Measurements from ENCODE around the gene ACVRL1.

The ACVRL1 gene

DNA sequence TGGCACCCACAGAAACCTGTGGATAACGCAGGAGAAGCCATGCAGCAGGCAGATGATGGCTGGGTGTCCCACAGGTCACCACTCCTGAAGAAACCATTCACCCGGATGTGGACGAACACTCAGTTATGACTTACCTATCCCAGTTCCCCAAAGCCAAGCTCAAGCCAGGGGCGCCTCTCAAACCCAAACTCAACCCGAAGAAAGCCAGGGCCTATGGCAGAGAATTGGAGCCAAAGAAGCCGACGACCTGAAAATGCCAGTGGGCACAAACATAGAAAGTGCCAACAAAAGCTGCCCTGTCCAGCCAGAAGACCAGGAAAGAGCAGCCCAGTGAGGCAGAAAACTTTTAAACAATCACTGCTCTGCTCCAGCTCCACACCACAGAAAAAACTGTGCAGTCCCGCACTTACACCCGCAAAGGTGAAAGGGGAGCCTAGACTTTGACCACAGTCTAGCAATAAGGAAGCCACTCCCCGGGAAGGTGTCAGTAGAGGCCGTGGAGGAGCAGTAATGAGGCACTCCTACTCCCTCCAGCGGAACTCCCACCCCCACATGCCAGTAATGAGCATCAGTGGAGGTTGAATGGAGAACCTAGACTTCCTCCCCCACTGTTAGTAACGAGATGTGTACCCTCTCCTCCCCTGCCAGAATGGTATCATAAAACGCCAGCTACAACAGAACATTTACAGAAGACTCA is 6.0 kb upstream of the ACVRL1 start:
- Mint-ChIP-seq H3K36me3 (ENCODE audit: low read depth) (no peaks in the 10 kb centered on the region), H3K27me3 (ENCODE audit: low read depth) (peaks cover 24% of the 10 kb centered on the region), H3K9me3 (no peaks in the 10 kb centered on the region), H3K4me3 (no peak overlapping the region), H3K4me1 (ENCODE audit: low read depth) (peaks cover 3% of the 10 kb centered on the region), H3K27ac (no peak overlapping the region)

DNA sequence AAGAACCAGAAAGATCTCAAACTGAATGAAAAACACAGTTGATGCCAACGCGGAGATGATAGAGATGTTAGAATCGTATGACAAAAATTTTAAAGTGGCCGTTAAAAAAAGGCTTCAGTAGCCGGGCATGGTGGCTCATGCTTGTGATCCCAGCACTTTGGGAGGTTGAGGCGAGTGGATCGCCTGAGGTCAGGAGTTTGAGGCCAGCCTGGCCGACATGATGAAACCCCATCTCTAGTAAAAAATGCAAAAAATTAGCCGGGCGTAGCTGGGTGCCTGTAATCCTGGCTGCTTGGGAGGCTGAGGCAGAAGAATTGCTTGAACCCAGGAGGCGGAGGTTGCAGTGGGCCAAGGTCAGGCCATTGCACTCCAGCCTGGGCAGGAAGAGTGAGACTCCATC is 5.4 kb upstream of the ACVRL1 start:
- H3K4me3 Mint-ChIP-seq, result no peak overlapping the region
- no peaks in the 10 kb centered on the region for H3K36me3 Mint-ChIP-seq (ENCODE audit: low read depth)
- no peaks in the 10 kb centered on the region for H3K9me3 Mint-ChIP-seq
- peaks cover 3% of the 10 kb centered on the region for H3K4me1 Mint-ChIP-seq (ENCODE audit: low read depth)
- peaks cover 29% of the 10 kb centered on the region for H3K27me3 Mint-ChIP-seq (ENCODE audit: low read depth)
- H3K27ac Mint-ChIP-seq, result no peak overlapping the region

DNA sequence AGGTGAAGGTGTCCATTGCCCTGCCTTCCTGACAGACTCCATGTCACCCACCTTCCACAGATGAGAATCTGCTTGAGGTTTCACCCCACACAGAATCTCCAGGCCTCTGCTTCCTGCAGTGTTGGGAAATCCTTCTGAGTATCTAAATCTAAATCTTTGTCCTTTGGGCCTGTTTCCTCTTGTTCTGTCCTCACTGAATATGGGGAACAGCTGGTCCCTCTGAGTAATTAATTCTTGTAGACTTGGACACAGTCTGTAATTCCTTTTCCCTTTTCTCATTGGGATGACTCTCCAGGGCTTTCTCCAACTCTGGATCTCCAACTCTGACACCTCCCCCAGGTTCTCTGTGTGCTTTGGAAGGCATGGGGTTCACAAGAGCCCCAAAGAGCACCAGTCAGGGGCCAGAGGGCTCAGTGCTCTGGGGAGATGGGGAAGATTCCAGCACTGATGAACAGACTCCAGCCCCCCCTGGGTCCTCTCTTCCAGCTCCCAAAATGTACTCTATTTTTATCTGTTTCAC is 2.3 kb upstream of the ACVRL1 start:
- no peaks in the 10 kb centered on the region for H3K36me3 Mint-ChIP-seq (ENCODE audit: low read depth)
- no peak overlapping the region for H3K4me3 Mint-ChIP-seq
- peaks cover 3% of the 10 kb centered on the region for H3K4me1 Mint-ChIP-seq (ENCODE audit: low read depth)
- H3K27ac Mint-ChIP-seq, result no peak overlapping the region
- H3K27me3 Mint-ChIP-seq (ENCODE audit: low read depth), result peaks cover 53% of the 10 kb centered on the region
- no peaks in the 10 kb centered on the region for H3K9me3 Mint-ChIP-seq

DNA sequence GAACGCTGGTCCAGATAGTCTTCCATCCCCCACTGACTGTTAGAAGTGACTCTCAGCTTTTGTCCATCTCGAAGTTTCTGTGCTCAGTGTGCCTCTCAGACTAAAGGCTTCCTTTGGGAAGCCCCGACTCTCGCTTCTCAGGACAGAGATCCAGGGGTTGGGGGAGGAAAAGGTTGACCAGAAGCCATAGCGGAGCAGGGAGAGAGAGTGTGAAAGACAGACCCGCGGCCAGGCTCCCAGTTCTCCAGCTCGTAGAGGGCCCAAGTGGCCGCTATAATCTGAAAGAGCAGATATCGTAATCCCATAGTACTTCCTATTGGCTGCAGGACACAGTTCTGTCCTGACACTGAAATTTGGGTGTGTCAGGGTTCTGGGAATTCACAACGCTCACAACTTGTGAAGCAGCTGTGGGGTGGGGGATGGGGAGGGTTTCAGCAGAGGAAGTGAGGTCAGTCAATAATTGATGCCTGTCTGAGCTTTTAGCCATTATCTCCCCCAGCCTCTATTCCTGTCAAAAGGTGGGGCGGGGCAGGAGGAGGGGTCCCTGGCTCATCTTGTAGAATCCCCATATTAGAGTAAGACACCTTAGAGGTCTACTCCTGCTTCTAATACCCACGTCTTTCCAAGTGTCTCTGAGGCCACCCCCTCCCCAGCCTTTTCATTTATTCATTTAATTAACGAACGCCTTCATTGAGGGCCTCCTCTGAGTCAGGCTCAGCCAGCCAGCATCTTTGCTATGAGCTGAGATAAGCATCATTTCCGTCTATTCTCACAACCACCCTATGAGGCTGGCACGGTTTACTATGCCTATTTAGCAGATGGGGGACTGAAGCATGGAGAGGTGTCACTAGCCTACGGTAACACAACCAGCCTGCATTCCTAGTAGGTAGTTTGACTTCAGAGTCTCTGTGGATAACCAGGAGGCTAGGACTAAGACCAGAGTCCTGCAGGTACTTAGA is 1.6 kb upstream of the ACVRL1 start:
- Mint-ChIP-seq H3K36me3 (ENCODE audit: low read depth) (no peaks in the 10 kb centered on the region), H3K4me3 (no peak overlapping the region), H3K9me3 (no peaks in the 10 kb centered on the region), H3K27ac (no peak overlapping the region), H3K27me3 (ENCODE audit: low read depth) (peaks cover 57% of the 10 kb centered on the region), H3K4me1 (ENCODE audit: low read depth) (peaks cover 3% of the 10 kb centered on the region)

DNA sequence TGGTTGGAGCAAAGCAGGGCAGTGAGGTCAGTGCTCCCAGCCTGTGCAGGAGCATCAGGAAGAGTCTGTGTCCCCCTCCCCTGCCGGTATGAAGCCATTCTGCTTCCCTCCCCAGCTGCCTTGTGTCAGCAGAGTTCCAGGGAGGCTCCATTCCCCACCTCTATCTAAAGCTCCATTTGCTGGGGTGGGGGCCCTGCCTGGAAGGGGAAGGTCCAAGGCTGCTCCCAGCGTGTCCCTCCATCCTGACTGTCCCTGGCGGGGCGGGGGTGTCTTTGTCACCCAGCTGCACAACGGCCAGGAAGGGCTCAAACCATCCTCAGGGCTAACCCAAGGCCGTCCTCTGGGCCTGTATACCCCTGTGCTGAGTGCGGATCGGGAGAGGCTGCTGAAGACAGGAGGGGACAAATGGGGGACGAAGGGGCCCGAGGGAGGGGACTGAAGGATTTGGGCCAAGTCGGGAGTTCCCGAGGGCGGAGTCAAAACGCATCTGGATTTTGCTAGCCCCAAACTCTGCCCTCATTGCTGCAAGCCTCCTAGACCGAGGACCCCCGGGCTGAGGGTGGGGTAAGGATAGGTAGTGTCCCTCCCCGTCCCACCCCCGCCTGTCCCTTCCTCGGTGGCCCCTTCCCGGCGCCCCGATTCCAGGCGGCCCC is 748 bp upstream of the ACVRL1 start:
- peaks cover 2% of the 10 kb centered on the region for H3K4me1 Mint-ChIP-seq (ENCODE audit: low read depth)
- no peak overlapping the region for H3K4me3 Mint-ChIP-seq
- no peak overlapping the region for H3K27ac Mint-ChIP-seq
- no peaks in the 10 kb centered on the region for H3K36me3 Mint-ChIP-seq (ENCODE audit: low read depth)
- H3K27me3 Mint-ChIP-seq (ENCODE audit: low read depth), result peaks cover 58% of the 10 kb centered on the region
- no peaks in the 10 kb centered on the region for H3K9me3 Mint-ChIP-seq

DNA sequence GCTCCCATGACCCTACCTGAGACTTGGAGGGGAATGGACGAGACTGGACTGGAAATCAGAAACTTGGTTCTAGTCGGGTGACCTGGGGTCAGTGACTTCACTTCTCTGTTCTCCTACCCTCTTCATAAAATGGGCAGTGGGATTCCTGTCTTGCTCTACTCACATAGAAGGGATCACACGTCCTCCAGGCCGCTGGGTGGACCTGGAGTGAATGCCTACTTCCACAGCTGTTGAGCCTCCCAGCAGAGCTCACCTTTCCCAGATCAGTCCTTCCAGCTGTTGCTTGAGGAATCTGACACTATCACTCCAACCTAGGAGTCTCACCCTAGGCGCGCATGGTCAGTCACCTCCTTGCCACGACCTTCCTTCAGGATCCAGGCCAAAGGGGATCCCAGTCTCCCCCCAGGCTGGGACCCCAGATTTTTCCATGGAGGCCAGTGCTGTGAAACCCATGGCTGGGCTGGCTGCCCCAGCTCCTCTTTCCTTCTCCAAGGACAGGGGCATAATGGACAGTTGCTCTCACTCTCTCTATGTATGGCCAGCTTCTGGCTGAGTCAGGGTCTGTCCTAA is 637 bp downstream of the ACVRL1 start:
- no peak overlapping the region for H3K4me3 Mint-ChIP-seq
- no peak overlapping the region for H3K27ac Mint-ChIP-seq
- no peaks in the 10 kb centered on the region for H3K4me1 Mint-ChIP-seq (ENCODE audit: low read depth)
- peaks cover 60% of the 10 kb centered on the region for H3K27me3 Mint-ChIP-seq (ENCODE audit: low read depth)
- no peaks in the 10 kb centered on the region for H3K36me3 Mint-ChIP-seq (ENCODE audit: low read depth)
- no peaks in the 10 kb centered on the region for H3K9me3 Mint-ChIP-seq

DNA sequence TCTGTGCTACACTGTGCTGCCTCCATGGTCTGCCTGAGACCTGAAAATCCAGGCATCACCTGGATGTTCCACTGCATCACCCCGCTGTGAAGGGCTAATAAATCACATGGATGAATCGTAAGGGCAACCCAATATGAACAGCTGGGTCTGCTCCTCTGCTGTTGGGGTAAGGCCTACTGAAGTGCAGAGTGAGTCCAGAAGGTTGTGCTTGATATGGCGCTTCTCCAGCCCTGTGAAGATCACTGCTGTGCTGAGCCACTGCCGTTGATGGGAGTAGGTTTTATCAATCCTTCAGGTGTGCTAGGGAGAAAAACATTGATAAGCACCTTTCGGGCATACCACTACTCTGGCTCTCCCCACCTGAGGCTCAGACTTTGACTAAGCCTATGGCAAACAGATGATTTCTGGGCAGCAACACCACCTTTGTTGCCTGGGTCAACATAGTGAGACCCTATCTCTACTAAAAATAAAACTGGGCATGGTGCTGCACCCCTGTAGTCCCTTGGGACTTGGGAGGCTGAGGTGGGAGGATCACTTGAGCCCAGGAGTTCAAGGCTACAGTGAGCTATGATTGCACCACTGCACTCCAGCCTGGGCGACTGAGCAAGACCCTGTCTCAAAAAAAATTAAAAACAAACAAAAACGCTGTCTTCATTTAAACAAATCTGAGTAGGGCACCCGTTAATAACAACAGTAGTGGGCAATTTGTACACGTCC is 1.7 kb downstream of the ACVRL1 start:
- H3K27ac Mint-ChIP-seq, result no peak overlapping the region
- no peaks in the 10 kb centered on the region for H3K4me1 Mint-ChIP-seq (ENCODE audit: low read depth)
- peaks cover 54% of the 10 kb centered on the region for H3K27me3 Mint-ChIP-seq (ENCODE audit: low read depth)
- H3K9me3 Mint-ChIP-seq, result no peaks in the 10 kb centered on the region
- H3K4me3 Mint-ChIP-seq, result no peak overlapping the region
- no peaks in the 10 kb centered on the region for H3K36me3 Mint-ChIP-seq (ENCODE audit: low read depth)

DNA sequence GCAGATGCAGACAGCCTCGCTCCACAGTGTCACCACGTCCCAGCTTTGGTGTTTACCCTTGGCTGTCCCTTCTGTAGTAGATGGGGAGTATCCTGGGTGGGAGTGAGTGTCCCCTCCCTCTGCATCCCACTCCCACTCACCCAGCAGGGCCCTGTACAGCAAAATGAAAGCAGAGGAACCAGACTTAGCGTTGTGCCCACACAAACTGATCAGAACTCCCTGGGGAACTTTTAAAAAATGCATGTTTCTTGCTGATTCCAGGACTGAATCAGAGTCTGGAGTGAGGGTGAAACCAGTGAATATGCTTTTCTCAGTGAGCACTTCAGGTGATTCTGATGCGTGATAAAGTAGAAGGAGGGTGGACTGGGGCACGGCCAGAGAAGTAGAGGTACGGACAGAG is 2.9 kb downstream of the ACVRL1 start:
- Mint-ChIP-seq H3K4me1 (ENCODE audit: low read depth) (no peaks in the 10 kb centered on the region), H3K36me3 (ENCODE audit: low read depth) (no peaks in the 10 kb centered on the region), H3K27ac (no peak overlapping the region), H3K4me3 (no peak overlapping the region), H3K9me3 (no peaks in the 10 kb centered on the region), H3K27me3 (ENCODE audit: low read depth) (peaks cover 53% of the 10 kb centered on the region)

DNA sequence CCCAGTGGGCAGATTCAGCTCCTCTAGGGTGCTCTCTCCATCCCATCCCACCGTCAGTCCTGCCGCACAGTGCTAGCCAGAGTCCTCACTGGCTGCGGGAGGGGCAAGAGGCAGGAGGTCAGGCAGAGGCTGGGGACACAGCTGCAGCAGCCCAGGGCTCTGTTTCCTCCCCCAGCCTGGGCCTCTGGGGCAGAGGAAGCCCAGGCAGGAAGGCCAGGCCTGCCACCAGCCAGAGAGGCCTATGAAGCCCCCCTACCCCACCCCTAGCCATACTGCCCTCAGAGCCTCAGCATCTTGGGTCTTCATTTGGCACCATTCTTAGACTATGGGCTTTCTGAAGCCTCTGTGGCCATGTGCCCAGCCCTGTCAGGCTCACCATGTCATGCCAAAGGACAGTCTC is 3.4 kb downstream of the ACVRL1 start:
- no peak overlapping the region for H3K27ac Mint-ChIP-seq
- no peaks in the 10 kb centered on the region for H3K9me3 Mint-ChIP-seq
- H3K27me3 Mint-ChIP-seq (ENCODE audit: low read depth), result peaks cover 48% of the 10 kb centered on the region
- no peaks in the 10 kb centered on the region for H3K36me3 Mint-ChIP-seq (ENCODE audit: low read depth)
- H3K4me3 Mint-ChIP-seq, result no peak overlapping the region
- H3K4me1 Mint-ChIP-seq (ENCODE audit: low read depth), result no peaks in the 10 kb centered on the region

DNA sequence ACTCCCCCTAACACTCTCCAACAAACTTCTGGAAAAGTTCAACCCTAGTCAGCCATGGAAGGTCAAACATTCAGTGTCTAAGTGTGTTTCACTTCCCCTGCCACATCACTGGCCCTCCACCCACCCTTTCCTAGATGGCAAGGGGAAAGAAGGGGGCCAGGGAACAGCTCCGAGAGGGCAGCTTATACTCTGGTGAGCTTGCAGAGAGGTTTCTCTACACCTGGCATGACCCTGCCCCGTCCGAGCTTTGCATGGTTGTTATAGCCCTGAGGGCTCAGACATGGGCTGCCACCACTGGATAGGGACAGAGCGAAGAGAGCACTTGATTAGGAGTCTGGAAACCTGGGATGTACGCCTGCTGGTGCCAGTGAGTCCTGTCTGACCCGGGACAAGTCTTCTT is 4.0 kb downstream of the ACVRL1 start:
- Mint-ChIP-seq H3K27me3 (ENCODE audit: low read depth) (peaks cover 44% of the 10 kb centered on the region), H3K4me3 (no peak overlapping the region), H3K27ac (no peak overlapping the region), H3K4me1 (ENCODE audit: low read depth) (no peaks in the 10 kb centered on the region), H3K36me3 (ENCODE audit: low read depth) (no peaks in the 10 kb centered on the region), H3K9me3 (no peaks in the 10 kb centered on the region)

DNA sequence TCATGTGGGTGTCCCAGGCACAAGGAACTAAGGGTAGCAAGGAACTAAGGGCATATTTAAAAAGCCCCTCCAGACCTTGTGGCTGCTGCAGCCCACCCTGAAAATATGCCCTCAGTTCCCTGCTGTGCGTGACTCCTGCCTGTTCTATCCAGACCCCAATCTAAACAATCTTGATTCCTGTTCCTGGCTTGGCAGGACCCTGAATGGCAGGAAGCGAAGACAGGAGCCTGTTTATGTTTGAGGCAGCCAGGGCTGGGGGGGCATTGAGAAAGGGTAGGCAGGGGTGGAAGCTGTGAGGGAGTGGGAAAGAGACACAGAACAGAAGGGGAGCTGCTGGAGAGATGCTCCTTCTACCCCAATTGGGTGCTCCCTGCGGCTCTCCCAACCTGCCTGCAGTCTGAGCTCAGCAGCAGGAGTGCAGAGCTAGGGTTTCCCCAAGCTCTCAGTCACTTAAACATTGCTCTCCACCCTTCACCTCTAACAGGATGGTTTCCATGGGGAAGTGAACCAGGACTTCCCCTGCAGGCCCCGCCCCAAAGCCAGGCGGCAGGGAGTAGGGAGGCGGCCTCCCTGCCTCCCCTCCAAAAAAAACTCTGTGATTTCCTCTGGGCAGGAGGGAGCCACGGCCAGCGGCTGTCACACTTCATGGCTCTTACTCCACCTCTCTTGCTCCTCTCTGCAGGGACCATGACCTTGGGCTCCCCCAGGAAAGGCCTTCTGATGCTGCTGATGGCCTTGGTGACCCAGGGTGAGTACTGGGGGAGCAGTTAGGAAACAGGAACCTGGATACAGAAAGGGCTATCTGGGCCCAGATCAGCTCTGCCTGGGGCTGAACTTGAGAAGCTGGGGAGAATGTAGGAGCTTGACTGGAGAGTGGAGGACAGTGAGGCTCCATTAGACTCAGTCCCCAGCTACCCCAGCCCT is 4.7 kb downstream of the ACVRL1 start:
- Mint-ChIP-seq H3K27ac (no peak overlapping the region), H3K9me3 (no peaks in the 10 kb centered on the region), H3K27me3 (ENCODE audit: low read depth) (peaks cover 39% of the 10 kb centered on the region), H3K4me3 (no peak overlapping the region), H3K36me3 (ENCODE audit: low read depth) (no peaks in the 10 kb centered on the region), H3K4me1 (ENCODE audit: low read depth) (no peaks in the 10 kb centered on the region)

DNA sequence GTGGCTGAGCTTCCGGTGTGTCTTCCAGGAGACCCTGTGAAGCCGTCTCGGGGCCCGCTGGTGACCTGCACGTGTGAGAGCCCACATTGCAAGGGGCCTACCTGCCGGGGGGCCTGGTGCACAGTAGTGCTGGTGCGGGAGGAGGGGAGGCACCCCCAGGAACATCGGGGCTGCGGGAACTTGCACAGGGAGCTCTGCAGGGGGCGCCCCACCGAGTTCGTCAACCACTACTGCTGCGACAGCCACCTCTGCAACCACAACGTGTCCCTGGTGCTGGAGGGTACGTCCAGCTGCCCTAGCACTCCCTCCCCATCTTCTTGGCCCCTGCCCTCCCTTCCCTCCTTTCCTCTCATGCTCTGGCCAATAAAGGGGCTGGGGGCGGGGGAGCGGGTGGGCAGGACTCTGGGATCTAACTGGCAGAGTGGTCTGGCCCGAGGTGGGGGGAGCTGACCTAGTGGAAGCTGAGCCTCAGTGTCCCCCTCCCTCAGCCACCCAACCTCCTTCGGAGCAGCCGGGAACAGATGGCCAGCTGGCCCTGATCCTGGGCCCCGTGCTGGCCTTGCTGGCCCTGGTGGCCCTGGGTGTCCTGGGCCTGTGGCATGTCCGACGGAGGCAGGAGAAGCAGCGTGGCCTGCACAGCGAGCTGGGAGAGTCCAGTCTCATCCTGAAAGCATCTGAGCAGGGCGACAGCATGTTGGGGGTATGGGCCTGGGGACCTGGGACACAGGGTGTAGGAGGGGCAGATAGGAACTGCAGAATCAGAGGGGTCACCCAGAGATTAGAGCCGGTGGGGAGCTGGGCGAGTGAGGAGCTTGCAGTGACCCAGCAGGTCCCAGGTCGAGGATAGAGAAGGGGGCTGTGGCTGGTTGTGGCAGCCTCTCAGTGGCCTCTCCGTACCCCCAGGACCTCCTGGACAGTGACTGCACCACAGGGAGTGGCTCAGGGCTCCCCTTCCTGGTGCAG is 6.0 kb downstream of the ACVRL1 start:
- no peaks in the 10 kb centered on the region for H3K9me3 Mint-ChIP-seq
- H3K4me1 Mint-ChIP-seq (ENCODE audit: low read depth), result no peaks in the 10 kb centered on the region
- no peak overlapping the region for H3K27ac Mint-ChIP-seq

More for the DNA sequence above, 6.0 kb downstream of the ACVRL1 start:
- Mint-ChIP-seq H3K36me3 (ENCODE audit: low read depth) (no peaks in the 10 kb centered on the region), H3K27me3 (ENCODE audit: low read depth) (peaks cover 33% of the 10 kb centered on the region), H3K4me3 (no peak overlapping the region)

Measured in T-helper 1 cell treated with Interleukin-12 subunit alpha and Interleukin-12 subunit beta and Interleukin-4 antibody, amounts not matched to agents 30 μg/mL and 1 μg/mL, for 36 hours (primary cell).